ENCODE measurements around the gene MFAP3.

MFAP3 gene

GRCh38 chr5:154077696-154078095, 38.9 kb downstream of the MFAP3 start:
- no peak for TF ChIP-seq ZFX (IDR thresholded peaks at IDR 0.05; ENCODE audit: borderline replicate concordance)
- TF ChIP-seq, protein P1, sequence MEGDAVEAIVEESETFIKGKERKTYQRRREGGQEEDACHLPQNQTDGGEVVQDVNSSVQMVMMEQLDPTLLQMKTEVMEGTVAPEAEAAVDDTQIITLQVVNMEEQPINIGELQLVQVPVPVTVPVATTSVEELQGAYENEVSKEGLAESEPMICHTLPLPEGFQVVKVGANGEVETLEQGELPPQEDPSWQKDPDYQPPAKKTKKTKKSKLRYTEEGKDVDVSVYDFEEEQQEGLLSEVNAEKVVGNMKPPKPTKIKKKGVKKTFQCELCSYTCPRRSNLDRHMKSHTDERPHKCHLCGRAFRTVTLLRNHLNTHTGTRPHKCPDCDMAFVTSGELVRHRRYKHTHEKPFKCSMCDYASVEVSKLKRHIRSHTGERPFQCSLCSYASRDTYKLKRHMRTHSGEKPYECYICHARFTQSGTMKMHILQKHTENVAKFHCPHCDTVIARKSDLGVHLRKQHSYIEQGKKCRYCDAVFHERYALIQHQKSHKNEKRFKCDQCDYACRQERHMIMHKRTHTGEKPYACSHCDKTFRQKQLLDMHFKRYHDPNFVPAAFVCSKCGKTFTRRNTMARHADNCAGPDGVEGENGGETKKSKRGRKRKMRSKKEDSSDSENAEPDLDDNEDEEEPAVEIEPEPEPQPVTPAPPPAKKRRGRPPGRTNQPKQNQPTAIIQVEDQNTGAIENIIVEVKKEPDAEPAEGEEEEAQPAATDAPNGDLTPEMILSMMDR (IDR thresholded peaks at IDR 0.05) = no peak
- peak overlapping the region; percentile 81 for H3K27ac ChIP-seq

GRCh38 chr5:154078272-154078671, 39.5 kb downstream of the MFAP3 start:
- peak overlapping the region; percentile 81 for H3K27ac ChIP-seq
- TF ChIP-seq, protein P1 (IDR thresholded peaks at IDR 0.05) = no peak
- TF ChIP-seq ZFX (IDR thresholded peaks at IDR 0.05; ENCODE audit: borderline replicate concordance) = no peak

DNA sequence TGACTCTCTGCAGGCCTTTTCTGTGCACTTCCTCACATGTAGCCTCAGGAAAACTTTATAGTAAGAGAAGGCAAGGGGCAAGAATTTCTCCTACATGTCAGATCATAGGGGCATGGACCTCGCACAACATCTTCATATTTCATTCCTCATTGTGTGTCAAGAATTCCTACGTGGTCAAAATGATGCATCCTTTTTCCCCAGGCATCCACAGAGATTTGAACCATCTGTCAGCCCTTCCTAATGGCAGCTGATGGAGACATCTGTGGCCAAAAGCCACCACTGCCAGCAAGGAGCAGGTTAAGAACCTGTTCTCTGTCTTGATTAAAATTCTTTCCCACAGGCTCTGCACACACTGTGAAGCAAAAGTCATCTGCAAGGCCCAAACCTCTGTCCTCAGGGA, 42.5 kb downstream of the MFAP3 start:
- TF ChIP-seq ZFX (IDR thresholded peaks at IDR 0.05; ENCODE audit: borderline replicate concordance) = no peak
- TF ChIP-seq, protein P1 (IDR thresholded peaks at IDR 0.05) = no peak
- H3K27ac ChIP-seq = 0 out of 2 replicates have a peak overlapping the region, but pooled peaks have one; percentile 7

- H3K27ac ChIP-seq = peak overlapping the region; percentile 93
- TF ChIP-seq, protein P1 (IDR thresholded peaks at IDR 0.05) = no peak
- TF ChIP-seq ZFX (IDR thresholded peaks at IDR 0.05; ENCODE audit: borderline replicate concordance) = no peak
Measured at GRCh38 chr5:154084062-154084639, 45.4 kb downstream of the MFAP3 start.

GRCh38 chr5:154086146-154086545, 47.4 kb downstream of the MFAP3 start:
- peak overlapping the region; percentile 93 for H3K27ac ChIP-seq
- TF ChIP-seq, protein P1 (IDR thresholded peaks at IDR 0.05) = no peak
- no peak for TF ChIP-seq ZFX (IDR thresholded peaks at IDR 0.05; ENCODE audit: borderline replicate concordance)

GRCh38 chr5:154086641-154087040, 47.9 kb downstream of the MFAP3 start:
- peak overlapping the region; percentile 93 for H3K27ac ChIP-seq
- TF ChIP-seq, protein P1 (IDR thresholded peaks at IDR 0.05) = no peak
- TF ChIP-seq ZFX (IDR thresholded peaks at IDR 0.05; ENCODE audit: borderline replicate concordance) = no peak

GRCh38 chr5:154087260-154087659, 48.5 kb downstream of the MFAP3 start:
- TF ChIP-seq, protein P1 (IDR thresholded peaks at IDR 0.05) = no peak
- no peak for TF ChIP-seq ZFX (IDR thresholded peaks at IDR 0.05; ENCODE audit: borderline replicate concordance)
- peak overlapping the region; percentile 93 for H3K27ac ChIP-seq
